ENCODE data around the gene EIF3M. TPM values are rescaled to one million over a fixed set of nuclear protein-coding genes. Genes with fewer than 3 reads are reported as not detected.
A peak's percentile ranks its signal among the peaks of the same experiment; 100 is the strongest.

Gene EIF3M
- total RNA-seq, 1 experiment from 2014 or later, result 372 TPM

- H3K27ac Mint-ChIP-seq (ENCODE audit: unreplicated experiment), result peak overlapping the region; percentile 87
- no TSS peak for BruUV-seq (replicated peaks)
- no peak overlapping the region for H3K4me3 Mint-ChIP-seq (ENCODE audit: unreplicated experiment)
- H3K4me1 Mint-ChIP-seq (ENCODE audit: low read depth, unreplicated experiment), result peaks cover 18% of the 10 kb centered on the region
- no peaks in the 10 kb centered on the region for H3K9me3 Mint-ChIP-seq (ENCODE audit: unreplicated experiment)
- H3K4me3 ChIP-seq (ENCODE audit: low read depth, low read length), result no peak overlapping the region
- no peaks in the 10 kb centered on the region for H3K36me3 ChIP-seq (ENCODE audit: control insufficient read depth, insufficient read depth, low read length)
- peaks cover 6% of the 10 kb centered on the region for H3K36me3 Mint-ChIP-seq (ENCODE audit: insufficient read depth, unreplicated experiment)
- no peaks in the 10 kb centered on the region for H3K9me3 ChIP-seq
- ChIA-PET CTCF (no interaction called here), POLR2A (interaction anchor here (0.9 kb wide), 1 partner anchor 8 kb away, joined by 4 read pairs; the partner anchor contains the start of gene EIF3M)
- no peaks in the 10 kb centered on the region for H3K27me3 Mint-ChIP-seq (ENCODE audit: insufficient read depth, unreplicated experiment)
- peak; percentile 12 to 49 for DNase-seq
- peaks cover 16% of the 10 kb centered on the region for H3K4me1 ChIP-seq
- TF ChIP-seq CTCF (IDR thresholded peaks at IDR 0.05; ENCODE audit: insufficient read depth in 1 of 2, low read depth in 1 of 2, low read length in 1 of 2, severe bottlenecking in 1 of 2, unreplicated experiment in 1 of 2), result no peak
- no peaks in the 10 kb centered on the region for H3K27me3 ChIP-seq (replicated peaks; ENCODE audit: control insufficient read depth, insufficient read depth, low read length)
- intact Hi-C loops (cut with micrococcal nuclease; ENCODE audit: unreplicated experiment), result loop anchor here (5.0 kb wide), 1 partner anchor 133 kb away; no protein-coding TSS in a partner anchor
Measured at GRCh38 chr11:32575070-32575469, 8.6 kb upstream of the EIF3M start.

- Histone ChIP-seq H3K36me3 (ENCODE audit: control insufficient read depth, insufficient read depth, low read length) (no peaks in the 10 kb centered on the region), H3K4me1 (peaks cover 23% of the 10 kb centered on the region), H3K4me3 (ENCODE audit: low read depth, low read length) (no peak overlapping the region), H3K27me3 (replicated peaks; ENCODE audit: control insufficient read depth, insufficient read depth, low read length) (no peaks in the 10 kb centered on the region), H3K9me3 (no peaks in the 10 kb centered on the region)
- ChIA-PET CTCF (interaction anchor here (0.5 kb wide), 1 partner anchor 284 kb away, joined by 3 read pairs; no protein-coding TSS in a partner anchor), POLR2A (no interaction called here)
- BruUV-seq (replicated peaks), result no TSS peak
- H3K9me3 Mint-ChIP-seq (ENCODE audit: unreplicated experiment), result no peaks in the 10 kb centered on the region
- DNase-seq, result no peak
- H3K4me3 Mint-ChIP-seq (ENCODE audit: unreplicated experiment), result no peak overlapping the region
- H3K4me1 Mint-ChIP-seq (ENCODE audit: low read depth, unreplicated experiment), result peaks cover 12% of the 10 kb centered on the region
- peaks cover 6% of the 10 kb centered on the region for H3K36me3 Mint-ChIP-seq (ENCODE audit: insufficient read depth, unreplicated experiment)
- intact Hi-C loops (cut with micrococcal nuclease; ENCODE audit: unreplicated experiment), result loop anchor here (5.0 kb wide), 1 partner anchor 134 kb away; no protein-coding TSS in a partner anchor
- no peak for TF ChIP-seq CTCF (IDR thresholded peaks at IDR 0.05; ENCODE audit: insufficient read depth in 1 of 2, low read depth in 1 of 2, low read length in 1 of 2, severe bottlenecking in 1 of 2, unreplicated experiment in 1 of 2)
- no peaks in the 10 kb centered on the region for H3K27me3 Mint-ChIP-seq (ENCODE audit: insufficient read depth, unreplicated experiment)
- no peak overlapping the region for H3K27ac Mint-ChIP-seq (ENCODE audit: unreplicated experiment)
Measured at GRCh38 chr11:32576456-32576855, 7.2 kb upstream of the EIF3M start.

- intact Hi-C loops (cut with micrococcal nuclease; ENCODE audit: unreplicated experiment), result loop anchor here (10.0 kb wide), 2 partner anchors 214 to 766 kb away; partner anchors contain the start of genes CCDC73 and PAX6
- Mint-ChIP-seq H3K4me1 (ENCODE audit: low read depth, unreplicated experiment) (peaks cover 7% of the 10 kb centered on the region), H3K27me3 (ENCODE audit: insufficient read depth, unreplicated experiment) (no peaks in the 10 kb centered on the region), H3K36me3 (ENCODE audit: insufficient read depth, unreplicated experiment) (peaks cover 20% of the 10 kb centered on the region), H3K27ac (ENCODE audit: unreplicated experiment) (no peak overlapping the region), H3K9me3 (ENCODE audit: unreplicated experiment) (no peaks in the 10 kb centered on the region), H3K4me3 (ENCODE audit: unreplicated experiment) (no peak overlapping the region)
- H3K4me3 ChIP-seq (ENCODE audit: low read depth, low read length), result no peak overlapping the region
- H3K9me3 ChIP-seq, result no peaks in the 10 kb centered on the region
- peak; percentile 41 to 43 for DNase-seq
- no peak for TF ChIP-seq CTCF (IDR thresholded peaks at IDR 0.05; ENCODE audit: insufficient read depth in 1 of 2, low read depth in 1 of 2, low read length in 1 of 2, severe bottlenecking in 1 of 2, unreplicated experiment in 1 of 2)
- BruUV-seq (replicated peaks), result no TSS peak
- no peaks in the 10 kb centered on the region for H3K27me3 ChIP-seq (replicated peaks; ENCODE audit: control insufficient read depth, insufficient read depth, low read length)
- H3K36me3 ChIP-seq (ENCODE audit: control insufficient read depth, insufficient read depth, low read length), result no peaks in the 10 kb centered on the region
- H3K4me1 ChIP-seq, result peaks cover 23% of the 10 kb centered on the region
- ChIA-PET POLR2A (no interaction called here), CTCF (no interaction called here)
Measured at GRCh38 chr11:32580967-32581366, 2.7 kb upstream of the EIF3M start.

All from Caco-2 (cell line).